CD4-positive, alpha-beta T cell treated with Interleukin-6 for 4 hours (primary cell): Measurements from ENCODE around the gene DMWD.
"Not testable (repeated sequence)": the region's sequence is repeated elsewhere in the genome, so short reads cannot be mapped to it uniquely, and the experiment has no call there.

Source experiments
- DNase-seq: peaks from one replicate; pipeline ENCODE4 v3.0.0-alpha.2; 2020; ENCODE audit warnings: mixed read lengths

Gene DMWD

DNA sequence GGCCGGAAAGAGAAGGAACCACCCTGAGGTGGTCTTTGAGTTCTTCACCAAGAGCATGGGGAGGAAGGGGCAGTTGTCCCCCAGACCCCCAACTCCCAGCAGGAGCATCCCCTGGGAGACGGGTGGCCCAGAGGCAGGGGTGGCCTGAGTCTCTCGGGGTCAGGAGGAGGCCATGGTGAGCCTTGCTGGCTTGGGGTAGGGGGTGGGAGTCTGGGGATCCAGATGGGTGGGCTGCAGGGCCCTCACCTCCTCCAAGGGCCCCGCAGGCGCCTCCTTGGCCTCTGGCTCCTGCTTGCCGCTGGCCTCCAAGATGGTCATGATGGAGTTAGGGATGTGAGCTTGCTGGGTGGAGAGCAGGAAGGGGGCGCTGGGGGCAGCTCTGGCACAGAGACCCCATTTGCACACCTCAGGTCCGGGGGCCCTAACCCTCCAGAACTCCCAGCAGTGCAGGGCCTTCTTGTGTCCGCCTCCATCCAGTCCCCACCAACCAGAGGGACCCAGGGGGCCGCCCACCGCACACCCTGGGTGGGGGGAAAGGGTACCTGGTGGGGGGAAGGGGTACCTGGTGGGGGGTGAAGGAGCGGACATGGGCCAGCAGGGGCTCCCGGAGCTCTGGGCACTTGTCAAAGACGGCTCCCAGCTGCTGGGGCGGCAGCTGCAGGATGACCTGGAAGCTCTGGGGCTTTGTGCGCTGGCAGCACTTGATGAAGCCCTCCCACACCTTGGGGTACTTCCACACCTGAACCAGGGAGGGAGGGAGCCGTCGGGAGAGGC lies 23.8 kb upstream of the DMWD start:
- no peak for DNase-seq

DNA sequence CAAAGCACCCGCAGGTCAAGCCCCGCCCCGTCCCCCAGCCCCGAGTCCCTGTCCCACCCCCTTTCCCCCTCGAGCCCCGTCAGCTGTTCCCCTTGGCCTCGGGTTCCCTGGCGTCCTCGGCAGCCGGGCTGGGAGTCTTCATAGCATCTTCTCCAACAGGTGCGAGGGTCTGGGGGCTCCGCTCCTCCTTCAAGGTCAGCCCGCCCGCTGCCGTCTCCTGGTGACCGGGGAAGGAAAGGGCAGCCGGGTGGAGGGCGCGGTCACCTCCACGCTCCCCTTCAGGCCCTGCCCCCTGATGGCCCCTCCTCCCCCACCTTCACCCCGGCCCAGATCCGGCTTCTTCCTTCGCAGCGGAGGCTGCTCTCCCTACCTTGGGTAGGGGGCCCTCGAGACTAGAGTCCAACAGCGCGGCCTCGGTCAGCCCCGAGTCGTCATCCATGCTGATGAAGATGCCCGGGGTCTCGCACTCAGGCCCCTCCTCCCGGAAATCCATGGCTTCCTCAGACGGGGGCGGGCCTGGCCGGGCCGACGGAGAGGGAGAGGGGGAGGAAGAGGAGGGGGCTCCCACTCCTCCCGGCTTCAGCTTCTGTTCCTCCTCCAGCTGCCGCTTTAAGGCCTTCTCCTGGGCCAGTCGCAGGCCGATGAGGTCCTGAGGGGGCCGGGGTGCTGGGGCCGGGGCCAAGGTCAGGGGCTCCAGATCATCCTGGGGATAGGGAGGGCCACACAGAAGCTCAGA lies 23.0 kb upstream of the DMWD start:
- DNase-seq, result peak; percentile 15

DNA sequence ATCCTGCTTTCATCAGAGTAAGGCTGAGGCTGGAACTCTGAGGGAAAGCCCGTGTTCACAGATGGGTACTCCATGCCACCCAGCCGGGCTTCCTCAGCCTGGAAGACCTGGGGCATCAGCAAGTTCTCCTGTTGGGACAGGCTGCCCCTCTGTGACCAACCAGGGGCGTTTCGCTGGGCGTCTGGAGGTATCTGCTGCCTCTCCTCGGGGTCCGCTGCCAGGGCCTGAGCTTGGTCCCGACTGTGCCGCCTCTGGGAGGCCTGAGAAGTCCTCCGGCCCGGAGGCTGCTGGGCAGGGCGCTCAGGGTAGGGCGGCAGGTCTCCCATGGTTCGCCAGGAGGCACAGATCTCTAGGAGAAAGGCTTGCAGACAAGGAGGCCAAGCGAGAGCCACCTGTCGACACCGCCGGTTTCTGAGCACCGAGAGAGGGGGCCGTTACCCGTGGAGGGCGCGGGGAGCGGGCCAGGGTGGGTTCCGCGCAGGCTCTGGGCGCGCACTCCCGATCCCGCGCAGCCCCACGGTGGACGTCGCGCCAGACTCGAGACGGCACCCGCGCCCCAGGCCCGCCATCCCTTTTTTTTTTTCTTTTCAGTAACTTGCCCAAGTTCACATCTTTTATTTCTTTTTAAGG lies 22.3 kb upstream of the DMWD start, which contains the start of gene RSPH6A:
TSS of gene RSPH6A (minus strand) at position 458 of the 630 bp plus-strand sequence. CDS start at position 326, 132 bp downstream.
- DNase-seq, result no peak

DNA sequence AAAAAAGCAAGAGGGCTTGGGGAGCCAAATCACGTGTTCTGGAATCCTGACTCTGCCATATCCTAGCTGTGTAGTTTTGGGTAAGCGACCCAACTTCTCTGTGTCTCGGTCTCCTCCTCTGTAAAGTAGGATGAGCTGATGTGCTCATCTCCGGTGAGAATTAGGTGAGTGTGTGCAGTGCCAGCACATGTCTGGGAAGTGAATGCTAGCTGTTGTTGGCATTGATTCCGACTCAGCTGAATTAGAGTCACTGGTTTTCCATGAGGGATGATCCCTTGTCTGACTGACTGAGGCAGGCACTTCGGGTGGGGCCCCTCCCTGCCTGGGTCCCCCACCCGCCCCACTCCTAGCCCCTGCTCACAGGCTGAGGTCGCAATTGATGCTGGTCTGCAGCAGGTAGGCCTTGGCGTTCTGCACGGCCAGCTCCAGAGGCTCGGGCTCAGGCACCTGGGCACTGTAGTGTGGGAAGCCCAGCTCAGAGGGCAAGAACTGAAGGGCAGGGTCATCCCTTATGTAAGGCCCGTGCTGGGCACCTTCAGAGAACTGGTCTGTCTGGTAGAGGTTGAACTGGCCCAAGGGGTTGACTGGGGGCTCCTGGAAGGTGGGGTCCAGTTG lies 21.6 kb upstream of the DMWD start:
- no peak for DNase-seq

DNA sequence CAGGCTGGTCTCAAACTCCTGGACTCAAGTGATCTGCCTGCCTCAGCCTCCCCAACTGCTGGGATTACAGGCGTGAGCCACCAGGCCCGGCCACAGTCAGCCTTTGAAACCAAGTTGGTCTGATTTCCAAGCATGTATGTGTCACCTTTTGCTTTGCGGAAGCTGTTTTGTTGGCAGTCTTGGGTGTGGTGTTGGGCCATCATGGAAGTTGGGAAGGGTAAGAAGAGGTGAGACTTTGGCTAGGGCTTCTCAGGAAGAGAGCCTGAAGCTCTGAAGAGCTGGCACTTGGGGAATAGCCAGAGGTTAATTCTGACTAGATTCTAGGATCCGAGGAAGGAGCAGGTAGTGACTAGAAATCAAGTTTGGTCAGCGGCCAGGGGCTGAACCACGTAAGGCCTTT lies 19.7 kb upstream of the DMWD start:
- no peak for DNase-seq

DNA sequence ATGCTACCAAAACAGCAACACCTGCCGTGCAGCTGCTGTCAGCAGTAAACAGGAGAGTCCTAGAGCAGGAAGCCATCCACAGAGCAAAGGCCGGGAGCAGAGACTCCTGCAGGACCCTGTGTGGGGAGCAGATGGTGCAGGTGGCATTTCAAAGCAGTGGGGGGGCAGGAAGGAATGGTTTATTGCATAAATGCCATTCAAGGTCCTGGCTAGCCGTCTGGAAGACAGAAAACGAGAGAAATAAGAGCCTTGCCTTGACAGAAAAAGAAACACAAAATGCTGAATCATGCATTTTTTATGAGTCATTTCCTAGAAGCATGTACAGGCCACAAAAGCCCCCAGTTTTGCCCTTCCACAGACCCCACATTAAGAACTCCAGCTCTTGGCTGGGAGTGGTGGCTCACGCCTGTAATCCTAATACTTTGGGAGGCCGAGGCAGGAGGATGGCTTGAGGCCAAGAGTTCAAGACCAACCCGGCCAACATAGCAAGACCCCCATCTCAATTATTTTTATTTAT lies 17.1 kb upstream of the DMWD start:
- no peak for DNase-seq

DNA sequence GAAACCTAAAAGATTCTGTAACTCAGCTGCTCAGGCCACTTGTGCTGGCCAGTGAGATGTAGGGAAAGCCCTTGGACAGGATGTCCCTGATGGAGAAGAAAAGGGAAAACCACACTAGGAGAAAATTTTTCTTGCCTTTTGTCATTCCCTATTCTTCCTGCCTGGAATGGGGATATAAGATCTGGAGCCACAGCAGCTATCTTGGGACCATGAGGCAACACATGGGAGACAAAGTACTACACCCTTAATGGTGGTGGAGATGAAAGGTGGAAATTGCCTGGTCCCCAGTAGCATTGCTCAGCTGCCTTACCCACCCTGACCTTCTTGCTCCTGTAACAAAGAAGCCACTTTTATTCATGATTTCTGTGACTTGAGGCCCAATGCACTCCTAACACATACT lies 13.1 kb upstream of the DMWD start:
- DNase-seq, result no peak

DNA sequence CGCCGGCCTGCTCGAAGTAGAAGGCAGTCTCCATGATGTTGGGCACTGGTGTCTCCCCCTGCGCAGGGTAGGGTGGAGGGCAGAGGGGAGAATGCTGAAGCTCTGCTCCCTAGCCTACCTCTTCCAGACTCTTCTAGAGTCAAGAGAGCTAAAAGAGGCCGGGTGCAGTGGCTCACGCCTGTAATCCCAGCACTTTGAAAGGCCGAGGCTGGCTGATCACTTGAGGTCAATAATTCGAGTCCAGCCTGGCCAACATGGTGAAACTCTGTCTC lies 12.2 kb upstream of the DMWD start:
- no peak for DNase-seq

DNA sequence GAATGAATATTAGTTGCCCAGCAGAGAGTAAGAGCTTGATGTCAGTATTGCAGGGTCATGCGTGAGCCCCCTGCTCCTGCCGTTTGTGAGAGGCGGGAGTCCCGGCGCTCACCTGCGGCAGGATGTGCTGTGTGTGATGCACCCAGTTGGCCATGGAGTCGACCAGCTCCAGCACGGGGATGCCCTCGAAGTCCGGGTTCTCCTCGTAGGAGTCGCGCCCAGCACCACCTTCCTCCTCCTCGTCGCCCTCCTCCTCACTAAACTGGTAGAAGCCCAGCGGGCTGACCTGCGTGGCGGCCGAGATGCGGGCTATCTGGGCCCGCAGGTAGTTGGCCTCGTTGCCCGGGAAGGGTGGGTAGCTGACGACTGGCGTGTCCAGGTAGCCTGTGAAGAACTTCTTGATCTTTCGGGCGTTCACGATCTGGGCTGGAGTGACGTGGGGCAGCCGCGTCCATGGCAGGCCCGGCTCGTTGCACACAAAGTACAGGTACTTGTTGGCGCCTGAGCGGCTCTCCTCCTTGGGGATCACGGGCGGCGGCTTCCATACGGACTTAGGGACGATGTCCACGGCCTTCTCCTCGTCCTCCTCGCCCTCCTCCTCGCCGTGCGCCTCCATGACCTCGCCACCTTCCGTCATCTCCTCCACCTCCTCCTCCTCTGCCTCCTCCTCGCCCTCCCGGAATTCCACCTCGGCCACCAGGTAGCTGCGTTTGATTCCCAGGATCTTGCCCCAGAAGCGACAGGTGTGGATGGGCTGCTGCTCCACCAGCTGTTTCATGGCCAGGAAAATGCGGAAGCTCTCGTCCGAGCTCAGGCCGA lies 11.7 kb upstream of the DMWD start:
- no peak for DNase-seq

DNA sequence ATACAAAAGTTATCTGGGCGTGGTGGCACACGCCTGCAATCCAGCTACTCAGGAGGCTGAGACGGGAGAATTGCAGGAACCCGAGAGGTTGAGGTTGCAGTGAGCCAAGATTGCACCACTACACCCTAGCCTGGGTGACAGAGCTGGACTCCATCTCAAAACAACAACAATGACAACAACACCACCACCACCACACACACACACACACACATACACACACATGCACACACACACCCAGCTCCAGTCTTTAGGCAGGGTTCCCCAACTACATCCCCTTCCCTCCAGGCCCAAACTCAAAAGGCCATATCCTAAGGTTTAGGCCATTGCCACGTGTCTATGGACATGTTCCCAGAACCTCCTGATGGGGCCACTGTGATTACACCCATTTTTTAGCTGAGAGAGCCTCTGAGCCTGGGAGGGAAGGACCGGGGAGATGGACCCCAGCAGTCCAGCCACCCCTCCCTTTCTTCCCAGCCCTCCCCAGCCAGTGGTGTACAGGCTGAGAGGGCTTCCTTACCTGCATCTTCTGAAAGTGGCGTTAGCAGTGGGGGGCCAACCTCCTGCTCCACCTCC lies 9.0 kb upstream of the DMWD start:
- no peak for DNase-seq

DNA sequence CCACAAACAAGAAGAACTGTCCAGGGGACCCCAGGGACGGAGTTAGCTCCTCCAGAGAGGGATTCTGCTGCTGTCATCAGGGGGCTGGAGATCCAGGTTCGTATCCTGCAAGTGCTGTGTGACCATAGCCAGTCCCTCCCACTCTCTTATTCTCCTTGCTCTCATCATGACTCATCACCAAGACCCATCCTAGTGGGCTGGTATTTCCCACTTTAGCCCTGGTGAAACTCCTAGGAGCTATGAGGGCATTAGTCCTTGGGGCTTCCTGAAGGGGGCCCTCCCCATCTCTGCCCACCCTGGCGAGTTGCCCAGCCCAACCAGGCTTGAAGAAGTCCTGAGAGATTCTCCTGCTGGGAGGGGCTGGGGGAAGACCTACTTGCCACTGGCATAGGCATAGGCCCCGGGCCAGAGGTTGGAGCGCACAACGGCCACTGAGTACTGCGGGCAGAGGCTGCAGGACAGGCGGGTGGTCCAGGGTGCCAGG lies 7.5 kb upstream of the DMWD start:
- no peak for DNase-seq

DNA sequence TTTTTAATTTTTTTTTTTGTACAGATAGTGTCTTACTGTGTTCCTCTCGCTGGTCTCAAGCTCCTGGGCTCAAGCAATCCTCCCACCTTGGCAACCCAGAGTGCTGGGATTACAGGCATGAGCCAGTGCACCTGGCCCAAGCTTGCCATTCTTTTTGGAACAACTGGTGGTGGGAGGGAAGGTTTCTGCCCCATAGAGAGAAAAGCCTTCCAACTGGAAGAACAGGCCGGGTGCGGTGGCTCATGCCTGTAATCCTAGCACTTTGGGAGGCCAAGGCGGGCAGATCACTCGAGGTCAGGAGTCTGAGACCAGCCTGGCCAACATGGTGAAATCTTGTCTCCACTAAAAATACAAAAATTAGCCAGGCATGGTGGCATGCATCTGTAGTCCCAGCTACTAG lies 6.9 kb upstream of the DMWD start:
- not testable (repeated sequence) for DNase-seq

DNA sequence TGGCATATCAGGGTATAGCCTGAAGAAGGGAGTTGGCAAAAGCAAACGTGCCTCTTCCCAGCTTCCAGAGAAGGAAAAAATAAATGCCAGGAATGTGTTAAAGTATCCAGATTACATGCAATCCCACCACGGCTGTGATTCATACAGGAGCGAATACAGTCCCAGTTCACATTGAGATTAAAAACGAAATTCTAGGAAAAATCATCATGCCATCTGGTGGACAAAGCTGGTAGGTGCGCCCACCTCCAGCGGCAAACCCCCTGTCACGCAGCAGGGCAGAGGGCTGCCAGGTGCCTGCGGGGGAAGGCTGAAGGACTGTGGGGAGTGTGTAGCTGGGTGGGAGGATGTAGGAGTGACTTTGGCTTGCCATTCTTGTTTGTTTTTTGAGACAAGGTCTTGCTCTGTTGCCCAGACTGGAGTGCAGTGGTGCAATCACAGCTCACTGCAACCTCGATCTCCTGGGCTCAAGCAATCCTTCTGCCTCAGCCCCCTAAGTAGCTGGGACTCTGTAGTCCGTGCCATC lies 6.4 kb upstream of the DMWD start:
- DNase-seq, result peak; percentile 69

DNA sequence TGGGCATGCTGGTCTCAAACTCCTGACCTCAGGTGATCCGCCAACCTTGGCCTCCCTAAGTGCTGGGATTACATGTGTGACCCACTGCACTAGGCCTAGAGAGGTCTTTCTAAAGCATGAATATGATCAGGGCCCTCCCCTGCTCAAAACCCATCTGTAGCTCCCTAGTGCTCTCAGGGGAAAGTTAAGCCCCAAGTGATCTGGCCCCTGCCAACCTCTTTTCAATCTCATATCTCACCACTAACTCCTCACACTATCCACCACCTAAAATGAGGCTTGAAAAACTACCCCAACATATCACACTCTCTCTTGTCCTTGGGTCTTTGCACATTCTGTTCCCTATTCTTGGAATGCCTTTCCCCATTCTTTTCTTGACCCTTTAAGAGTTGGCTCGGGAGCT lies 2.0 kb upstream of the DMWD start:
- no peak for DNase-seq

DNA sequence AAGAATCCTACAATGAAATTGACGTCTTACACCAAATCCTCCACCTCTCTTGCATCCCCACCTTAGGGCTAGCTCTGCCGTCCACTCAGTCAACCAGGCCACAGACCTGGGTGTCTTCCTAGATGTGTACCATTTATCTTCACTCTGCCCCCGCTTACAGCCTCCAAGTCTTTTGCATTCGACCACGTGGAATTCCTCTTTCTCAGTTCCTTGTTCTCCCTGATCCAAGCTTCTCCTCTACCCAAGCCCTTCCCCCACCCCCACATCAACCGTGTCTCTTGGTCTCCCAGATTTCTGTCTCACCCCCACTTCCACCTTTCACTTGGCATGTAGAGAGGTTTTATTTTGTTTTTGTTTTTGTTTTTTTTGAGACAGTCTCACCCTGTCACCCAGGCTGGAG lies 1.2 kb upstream of the DMWD start:
- DNase-seq, result no peak

DNA sequence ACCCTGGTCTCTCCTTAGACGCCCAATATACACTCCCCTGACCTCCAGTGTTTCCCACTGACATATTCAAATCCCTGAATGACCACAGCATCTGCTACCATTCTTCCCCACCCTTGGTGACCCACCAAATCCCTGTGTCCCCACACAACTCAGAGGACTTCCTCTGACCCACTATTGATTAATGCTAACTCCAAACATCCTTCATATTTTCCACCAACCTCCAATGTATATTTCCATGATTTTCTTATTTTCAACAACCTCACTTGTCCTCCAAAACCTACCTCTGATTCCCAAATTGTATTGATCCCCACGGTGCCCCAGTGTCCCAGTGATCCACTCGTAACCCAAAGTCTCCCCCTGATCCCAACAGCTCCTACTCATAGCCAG lies 526 bp upstream of the DMWD start:
- DNase-seq, result no peak

DNA sequence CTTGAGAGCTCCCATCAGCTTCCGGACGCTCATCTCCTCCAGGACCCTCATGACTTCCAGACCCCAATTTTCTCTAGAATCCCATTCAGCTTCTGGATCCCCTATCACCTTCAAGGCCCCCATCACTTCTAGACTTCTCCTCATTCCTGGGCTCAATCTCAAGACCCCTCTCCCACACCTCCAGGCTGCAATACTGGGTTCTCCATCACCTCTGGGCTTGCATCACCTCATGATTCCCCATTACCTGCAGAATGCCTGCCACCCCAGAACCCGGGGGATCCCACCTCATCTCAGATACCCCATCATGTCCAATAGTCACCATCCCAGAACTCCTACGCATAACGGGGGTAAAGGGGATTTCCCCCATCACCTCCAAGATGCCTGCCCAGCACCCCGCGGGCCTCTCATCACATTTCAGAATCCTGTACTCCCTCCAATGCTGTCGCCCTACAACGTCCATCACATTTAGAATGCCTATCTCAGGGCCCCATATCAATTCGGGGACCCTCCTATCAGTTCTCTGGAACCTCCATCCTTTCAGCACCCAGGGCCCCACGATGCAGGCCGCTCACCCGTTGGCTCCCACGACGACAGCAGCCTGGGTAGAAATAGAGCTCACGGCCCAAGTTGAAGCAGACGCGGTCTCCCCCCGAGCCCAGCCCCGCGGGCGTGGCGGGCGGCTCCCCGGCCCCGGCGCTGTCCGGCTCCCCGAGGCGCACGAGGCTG lies 738 bp downstream of the DMWD start:
- no peak for DNase-seq

DNA sequence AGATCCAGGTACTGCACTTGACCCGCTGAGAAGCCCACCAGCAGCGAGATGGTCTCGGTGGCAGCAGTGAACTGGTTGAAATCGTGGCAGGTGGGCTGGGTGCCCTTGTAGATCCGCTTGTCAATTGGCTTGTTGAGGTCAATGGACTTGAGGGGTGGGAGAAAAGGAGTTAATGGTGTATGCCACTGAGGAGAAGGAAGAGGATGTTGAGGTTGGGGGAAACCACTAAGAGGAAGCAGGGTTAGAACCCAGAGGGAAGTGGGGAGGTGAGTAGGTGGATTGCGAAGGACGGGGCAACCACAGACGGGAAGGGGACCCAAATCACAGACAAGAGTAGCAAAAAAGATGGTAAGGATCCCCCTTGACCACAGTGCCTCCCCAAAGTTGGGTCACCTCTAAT lies 1.7 kb downstream of the DMWD start:
- peak; percentile 55 for DNase-seq

DNA sequence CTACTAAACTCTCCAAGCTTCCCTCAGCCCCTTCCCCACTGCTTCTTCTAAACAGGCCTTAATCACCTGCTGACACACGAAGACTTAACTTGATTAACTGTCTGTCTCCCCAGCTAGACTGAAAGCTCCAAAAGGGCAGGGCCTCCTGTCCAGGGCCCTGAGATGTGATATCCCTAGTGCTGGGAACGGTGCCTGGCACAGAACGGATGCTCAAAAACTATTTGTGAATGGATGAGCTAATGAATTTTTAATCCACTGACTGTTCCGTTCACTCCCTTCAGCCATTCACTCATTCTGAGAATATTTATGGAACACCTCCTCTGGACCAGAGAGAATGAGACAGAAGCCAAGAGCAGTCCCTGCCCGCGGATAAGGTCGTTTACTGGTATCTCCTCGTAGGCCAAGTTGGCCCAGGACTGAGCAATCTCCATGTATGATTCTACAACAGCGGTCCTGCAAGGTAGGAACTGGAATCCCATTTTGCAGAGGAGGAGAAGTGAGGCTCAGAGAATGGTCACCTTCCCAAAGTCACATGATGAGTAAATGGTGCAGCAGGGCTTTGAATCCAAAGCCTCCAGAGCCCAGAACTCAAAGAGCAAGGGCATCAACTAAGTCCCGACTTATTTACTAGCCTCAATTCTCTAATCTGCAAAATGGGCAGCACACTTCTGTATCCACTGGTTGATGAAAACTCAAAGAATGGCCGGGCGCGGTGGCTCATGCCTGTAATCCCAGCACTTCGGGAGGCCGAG lies 3.4 kb downstream of the DMWD start:
- no peak for DNase-seq

DNA sequence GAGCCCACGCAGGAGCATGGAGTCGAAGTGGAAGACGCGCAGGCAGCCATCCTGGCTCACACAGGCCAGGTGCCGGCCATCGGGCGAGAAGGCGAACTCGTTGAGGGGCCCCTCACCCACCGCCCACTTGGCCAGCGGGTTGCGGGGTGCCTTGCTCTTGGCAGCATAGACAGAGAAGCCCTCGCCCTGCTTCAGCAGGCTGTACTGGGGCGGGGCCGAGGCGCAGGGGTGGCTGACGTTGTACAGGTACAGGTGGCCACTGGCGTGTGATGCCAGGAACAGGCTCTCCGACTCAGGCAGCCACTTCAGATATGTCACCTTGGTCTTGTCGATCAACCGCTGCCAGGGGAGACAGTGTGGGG lies 6.1 kb downstream of the DMWD start:
- no peak for DNase-seq
